ENCODE data around the gene TMEM175.
"Not testable (repeated sequence)": the region's sequence is repeated elsewhere in the genome, so short reads cannot be mapped to it uniquely, and the experiment has no call there.

The TMEM175 gene

DNA sequence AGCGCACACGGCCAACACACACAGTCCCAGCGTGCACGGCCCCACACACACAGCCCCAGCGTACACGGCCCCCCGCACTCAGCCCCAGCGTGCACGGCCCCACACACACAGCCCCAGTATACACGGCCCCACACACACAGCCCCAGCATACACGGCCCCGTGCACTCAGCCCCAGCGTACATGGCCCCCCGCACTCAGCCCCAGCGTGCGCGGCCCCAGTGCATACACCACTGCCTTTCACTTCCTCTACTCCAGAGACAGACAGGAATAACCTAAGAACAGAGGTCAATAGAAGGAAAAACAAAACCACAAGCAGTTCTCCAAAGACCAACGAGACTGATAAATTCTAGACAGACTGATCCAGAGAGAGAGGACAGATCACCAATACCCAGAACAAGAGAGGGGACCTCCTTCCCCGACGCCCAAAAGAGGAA, 17.2 kb upstream of the TMEM175 start:
- DNase-seq (ENCODE audit: low read depth in 2 of 2), result no peak

GRCh38 chr4:915595-915994, 16.7 kb upstream of the TMEM175 start:
- no peak for DNase-seq (ENCODE audit: low read depth in 2 of 2)

GRCh38 chr4:917466-917865, 14.8 kb upstream of the TMEM175 start:
- DNase-seq (ENCODE audit: low read depth in 2 of 2), result no peak

DNA sequence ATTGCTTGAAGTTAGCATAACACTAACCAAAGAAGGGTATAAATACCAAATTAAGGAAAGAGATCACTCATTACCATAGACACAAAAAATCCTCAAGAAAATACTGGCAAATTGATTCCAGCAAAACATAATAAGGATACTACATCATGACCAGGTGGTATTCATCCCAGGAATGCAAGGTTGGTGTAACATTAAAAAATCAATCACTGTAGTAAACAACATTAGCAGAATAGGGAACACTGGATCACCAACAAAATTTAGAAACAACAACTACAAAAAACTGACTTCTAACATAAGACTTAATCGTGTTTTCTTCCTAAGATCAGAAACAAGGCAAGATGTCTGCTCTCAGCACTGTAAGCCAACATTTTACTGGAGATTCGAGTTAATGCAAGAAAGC, 14.3 kb upstream of the TMEM175 start:
- no peak for DNase-seq (ENCODE audit: low read depth in 2 of 2)

- not testable (repeated sequence) for DNase-seq (ENCODE audit: low read depth in 2 of 2)
These were observed 13.7 kb upstream of the TMEM175 start for GRCh38 chr4:918591-918990.

DNA sequence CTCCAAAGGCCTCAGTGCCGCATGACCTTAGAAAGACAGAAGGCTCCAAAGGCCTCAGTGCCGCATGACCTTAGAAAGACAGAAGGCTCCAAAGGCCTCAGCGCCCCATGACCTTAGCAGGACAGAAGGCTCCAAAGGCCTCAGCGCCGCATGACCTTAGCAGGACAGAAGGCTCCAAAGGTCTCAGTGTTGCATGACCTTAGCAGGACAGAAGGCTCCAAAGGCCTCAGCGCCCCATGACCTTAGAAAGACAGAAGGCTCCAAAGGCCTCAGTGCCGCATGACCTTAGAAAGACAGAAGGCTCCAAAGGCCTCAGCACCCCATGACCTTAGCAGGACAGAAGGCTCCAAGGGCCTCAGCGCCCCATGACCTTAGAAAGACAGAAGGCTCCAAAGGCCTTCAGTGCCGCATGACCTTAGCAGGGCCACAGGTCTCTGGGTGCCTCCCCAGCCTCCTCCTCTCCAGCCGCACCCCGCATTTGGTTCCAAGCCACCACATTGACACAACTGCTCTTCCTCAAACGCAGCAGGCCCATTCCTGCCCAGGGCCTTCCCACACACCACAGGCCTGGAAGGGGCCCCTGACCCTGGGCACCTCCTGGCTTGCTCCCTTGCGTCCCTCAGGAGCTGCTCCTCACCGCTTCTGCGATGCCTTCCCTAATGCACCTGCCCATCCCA, 13.1 kb upstream of the TMEM175 start:
- not testable (repeated sequence) for DNase-seq (ENCODE audit: low read depth in 2 of 2)

DNA sequence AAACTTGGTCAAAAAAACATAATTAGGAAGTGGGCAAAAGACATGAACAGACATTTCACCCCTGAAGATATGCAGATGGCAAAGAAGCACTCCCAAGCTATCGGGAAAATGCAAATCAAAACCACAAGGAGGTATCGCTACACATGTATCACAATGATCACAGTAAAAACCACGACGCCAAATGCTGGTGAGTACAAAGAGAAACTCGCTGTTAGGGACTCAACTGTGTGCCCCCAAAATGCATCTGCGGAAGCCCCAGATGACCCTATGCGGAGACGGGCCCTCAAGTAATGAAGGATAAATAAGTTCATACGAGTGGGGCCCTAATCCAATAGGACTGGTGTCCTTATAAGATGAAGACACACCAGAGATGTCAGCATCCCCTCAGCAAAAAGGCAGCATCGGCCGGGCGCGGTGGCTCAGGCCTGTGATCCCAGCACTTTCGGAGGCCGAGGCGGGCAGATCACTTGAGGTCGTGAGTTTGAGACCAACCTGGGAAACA, 10.4 kb upstream of the TMEM175 start:
- no peak for DNase-seq (ENCODE audit: low read depth in 2 of 2)

GRCh38 chr4:924107-925096, 7.9 kb upstream of the TMEM175 start:
- DNase-seq (ENCODE audit: low read depth in 2 of 2), result no peak

GRCh38 chr4:925171-925570, 7.1 kb upstream of the TMEM175 start:
- DNase-seq (ENCODE audit: low read depth in 2 of 2), result no peak

DNA sequence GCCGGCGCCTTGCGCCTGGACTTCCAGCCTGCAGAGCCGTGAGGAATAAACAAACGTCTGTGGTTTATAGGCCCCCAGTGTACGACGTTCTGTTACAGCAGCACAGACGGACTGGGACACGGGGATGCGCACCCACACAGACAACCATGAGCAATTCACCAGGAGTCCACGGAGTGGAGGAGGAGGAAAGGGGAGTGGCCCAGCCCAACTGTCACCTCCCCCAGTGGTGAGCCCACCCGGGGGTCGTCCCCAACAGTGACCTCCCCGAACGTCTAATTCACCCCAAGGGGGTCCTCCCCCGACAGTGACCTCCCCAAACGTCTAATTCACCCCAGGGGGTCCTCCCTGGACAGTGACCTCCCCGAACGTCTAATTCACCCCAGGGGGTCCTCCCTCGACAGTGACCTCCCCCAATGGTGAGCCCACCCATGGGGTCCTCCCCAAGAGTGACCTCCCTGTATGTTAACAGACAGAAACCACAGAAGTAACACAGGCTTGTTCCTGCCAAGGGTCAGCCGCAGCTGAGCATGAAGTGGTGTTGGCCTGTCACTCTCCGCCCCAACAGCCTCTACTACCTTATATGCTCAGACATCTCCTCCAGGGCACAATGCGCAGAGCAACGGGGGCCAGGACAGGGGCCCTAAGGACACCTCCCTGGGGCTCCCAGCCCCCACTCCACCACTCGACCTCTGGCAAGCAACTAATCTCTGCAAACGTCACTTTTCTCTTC, 6.3 kb upstream of the TMEM175 start:
- no peak for DNase-seq (ENCODE audit: low read depth in 2 of 2)

DNA sequence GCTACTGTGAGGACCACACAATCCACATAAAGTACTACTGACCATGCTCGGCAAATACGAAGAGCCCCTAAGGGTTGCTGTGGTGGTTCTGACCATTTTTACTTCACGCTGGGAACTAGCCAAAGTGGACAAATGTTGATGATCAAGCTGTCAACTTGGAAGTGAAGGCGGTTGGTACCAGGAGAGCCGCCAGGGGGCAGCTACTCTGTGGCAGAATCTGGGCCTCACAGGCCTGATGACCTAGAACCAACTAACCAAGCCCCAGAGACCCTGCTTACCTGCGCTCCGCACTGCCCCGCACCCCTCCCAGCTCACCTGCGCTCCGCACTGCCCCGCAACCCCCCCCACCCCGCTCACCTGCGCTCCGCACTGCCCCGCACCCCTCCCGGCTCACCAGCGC, 5.7 kb upstream of the TMEM175 start:
- DNase-seq (ENCODE audit: low read depth in 2 of 2), result no peak

DNA sequence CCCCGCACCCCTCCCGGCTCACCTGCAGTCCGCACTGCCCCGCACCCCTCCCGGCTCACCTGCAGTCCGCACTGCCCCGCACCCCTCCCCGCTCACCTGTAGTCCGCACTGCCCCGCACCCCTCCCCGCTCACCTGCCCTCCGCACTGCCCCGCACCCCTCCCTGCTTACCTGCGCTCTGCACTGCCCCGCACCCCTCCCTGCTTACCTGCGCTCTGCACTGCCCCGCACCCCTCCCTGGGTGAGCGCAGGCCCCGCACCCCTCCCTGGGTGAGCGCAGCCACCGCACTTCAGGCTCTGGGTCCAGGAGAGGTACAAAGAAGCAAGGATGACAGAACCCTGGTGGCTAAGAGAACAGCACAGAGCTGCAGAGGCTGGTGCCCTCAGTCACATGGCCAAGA, 4.7 kb upstream of the TMEM175 start:
- not testable (repeated sequence) for DNase-seq (ENCODE audit: low read depth in 2 of 2)

GRCh38 chr4:929096-929765, 3.0 kb upstream of the TMEM175 start:
- no peak for DNase-seq (ENCODE audit: low read depth in 2 of 2)

- DNase-seq (ENCODE audit: low read depth in 2 of 2), result no peak
These were observed 2.2 kb upstream of the TMEM175 start for GRCh38 chr4:930028-930551.

- no peak for DNase-seq (ENCODE audit: low read depth in 2 of 2)
These were observed 1.4 kb upstream of the TMEM175 start for GRCh38 chr4:930827-931193.

- DNase-seq (ENCODE audit: low read depth in 2 of 2), result no peak
These were observed 883 bp upstream of the TMEM175 start for GRCh38 chr4:931194-931959.

- no peak for DNase-seq (ENCODE audit: low read depth in 2 of 2)
These were observed 432 bp downstream of the TMEM175 start for GRCh38 chr4:932713-933070.

GRCh38 chr4:939508-939907, 7.2 kb downstream of the TMEM175 start:
- not testable (repeated sequence) for DNase-seq (ENCODE audit: low read depth in 2 of 2)

DNA sequence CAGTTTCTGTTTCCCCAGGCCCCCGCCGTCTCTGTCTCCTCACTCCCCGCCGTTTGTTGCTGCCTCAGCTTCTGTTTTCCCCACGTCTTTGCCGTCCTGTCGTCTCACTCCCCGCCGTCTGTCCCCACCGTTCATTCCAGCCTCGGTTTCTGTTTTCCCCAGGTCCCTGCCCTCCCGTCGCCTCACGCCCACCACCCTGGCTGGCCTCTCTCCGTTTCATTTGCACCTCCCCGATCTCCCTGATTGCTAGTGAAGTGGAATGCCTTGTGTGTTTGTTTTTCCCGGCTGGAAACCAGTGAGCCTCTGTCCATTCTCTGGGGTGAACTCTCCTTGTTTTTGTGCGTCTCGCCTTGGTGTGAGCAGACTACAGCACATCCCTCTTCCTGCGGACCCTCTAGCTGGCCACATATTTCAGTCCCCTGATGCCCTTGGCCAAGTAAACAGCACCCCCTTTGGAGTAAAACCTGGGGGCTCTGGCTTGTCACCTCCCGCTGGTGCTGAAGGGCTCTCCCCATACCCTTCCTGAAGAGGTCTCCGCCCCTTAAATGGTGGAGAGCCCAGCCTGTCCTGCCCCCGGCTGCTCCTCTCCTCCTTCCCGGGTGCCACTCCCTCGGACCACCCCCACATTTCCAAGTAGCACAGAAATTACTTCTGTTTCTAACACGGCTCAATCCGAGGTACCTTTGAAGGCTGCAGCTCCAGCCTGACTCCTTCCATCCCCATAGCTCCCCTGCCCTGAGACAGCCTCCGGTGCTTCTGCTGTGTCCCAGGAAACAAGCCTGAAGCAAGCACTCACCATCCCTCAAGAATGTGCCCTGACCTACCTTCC, 13.2 kb downstream of the TMEM175 start:
- no peak for DNase-seq (ENCODE audit: low read depth in 2 of 2)

DNA sequence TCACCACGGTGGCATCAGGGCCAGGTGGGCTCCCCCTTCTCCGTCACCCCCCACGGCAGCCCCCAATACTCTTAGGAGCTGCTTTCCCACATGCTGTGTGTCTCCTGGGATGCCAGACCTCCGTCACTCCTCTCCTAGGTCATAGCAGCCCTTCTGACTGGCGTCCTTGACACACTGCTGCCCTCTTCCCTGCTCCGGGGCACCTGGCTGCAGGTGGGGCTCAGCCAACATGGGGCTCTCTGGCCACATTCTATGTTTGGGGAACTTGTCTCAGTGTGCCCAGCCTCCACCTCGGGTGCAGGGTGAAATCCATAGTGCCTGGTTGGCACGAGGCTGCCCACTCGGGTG, 13.8 kb downstream of the TMEM175 start:
- DNase-seq (ENCODE audit: low read depth in 2 of 2), result no peak

All from fibroblast of skin of left biceps (primary cell).